GM18526 (cell line): ENCODE measurements around the gene GMDS.

ENCODE experiments used
- POLR2A ChIP-seq: IDR thresholded peaks from 3 replicates; pipeline ENCODE4 v1.6.1; 2011; ENCODE audit not compliant: insufficient read length; ENCODE audit errors: extremely low read depth

The GMDS gene

GRCh38 chr6:2193931-2194330, 51.5 kb downstream of the GMDS start:
- TF ChIP-seq POLR2A = no peak

GRCh38 chr6:2192976-2193375, 52.4 kb downstream of the GMDS start:
- TF ChIP-seq POLR2A = no peak

- no peak for TF ChIP-seq POLR2A
Observed at GRCh38 chr6:2191390-2191740, 54.0 kb downstream of the GMDS start.

GRCh38 chr6:2190661-2191389, 54.6 kb downstream of the GMDS start:
- no peak for TF ChIP-seq POLR2A

- no peak for TF ChIP-seq POLR2A
Observed at GRCh38 chr6:2188856-2189384, 56.5 kb downstream of the GMDS start.

GRCh38 chr6:2188397-2188796, 57.0 kb downstream of the GMDS start:
- TF ChIP-seq POLR2A = no peak

GRCh38 chr6:2187826-2188225, 57.6 kb downstream of the GMDS start:
- no peak for TF ChIP-seq POLR2A

- no peak for TF ChIP-seq POLR2A
Observed at GRCh38 chr6:2186516-2186915, 58.9 kb downstream of the GMDS start.

GRCh38 chr6:2185466-2185865, 59.9 kb downstream of the GMDS start:
- TF ChIP-seq POLR2A = no peak

GRCh38 chr6:2184700-2185455, 60.5 kb downstream of the GMDS start:
- no peak for TF ChIP-seq POLR2A

- no peak for TF ChIP-seq POLR2A
Observed at GRCh38 chr6:2183752-2184151, 61.7 kb downstream of the GMDS start.

GRCh38 chr6:2183246-2183645, 62.2 kb downstream of the GMDS start:
- TF ChIP-seq POLR2A = no peak

- TF ChIP-seq POLR2A = no peak
Observed at GRCh38 chr6:2182251-2182650, 63.2 kb downstream of the GMDS start.

- no peak for TF ChIP-seq POLR2A
Observed at GRCh38 chr6:2181567-2181966, 63.8 kb downstream of the GMDS start.

GRCh38 chr6:2179950-2180349, 65.5 kb downstream of the GMDS start:
- TF ChIP-seq POLR2A = no peak

- TF ChIP-seq POLR2A = no peak
Observed at GRCh38 chr6:2179241-2179640, 66.2 kb downstream of the GMDS start.
